GM12878 (cell line): Measurements from ENCODE around the gene RASSF8. TPM values are rescaled to one million over a fixed set of nuclear protein-coding genes. Genes with fewer than 3 reads are reported as not detected.

Experiments
- ATAC-seq: fragments of 200-7000 bp; cut with Tn5 transposase; 3 replicates; pipeline ENCODE4 v1.9.1; 2020; ENCODE audit warnings: mild to moderate bottlenecking, moderate library complexity
- BruUV-seq: library from RNA; stranded (reverse); fragments of 400-500 nt; replicated peaks from 2 replicates; lab custom pipeline; 2021; lab: Mats Ljungman, UMichigan
- CTCF ChIA-PET: fragments of 300-600 bp; sonication (Branson Sonifier 250); formaldehyde crosslinking; extraction: SDS; loops from one replicate; lab custom pipeline; 2021; ENCODE audit warnings: inconsistent platforms; lab: Yijun Ruan, JAX
- POLR2A ChIA-PET: fragments of 350-600 bp; formaldehyde crosslinking; extraction: SDS; loops from one replicate; lab custom pipeline; 2021; ENCODE audit warnings: inconsistent platforms; lab: Charles Lee
- RAD21 ChIA-PET: fragments of 300-600 bp; sonication (Branson Sonifier 250); formaldehyde crosslinking; loops from one replicate; lab custom pipeline; 2023; ENCODE audit warnings: antibody characterized with exemption; ENCODE audit not compliant: unreplicated experiment; lab: Charles Lee
- SMC1A ChIA-PET: fragments of 300-600 bp; sonication (Branson Sonifier 250); formaldehyde crosslinking; loops from one replicate; lab custom pipeline; 2023; ENCODE audit not compliant: unreplicated experiment, uncharacterized antibody; lab: Charles Lee
- DNase-seq: peaks from one replicate; pipeline ENCODE4 v3.0.0-alpha.2; 2011; ENCODE audit warnings: low read depth, low spot score
- FAIRE-seq: peaks from 3 replicates; lab custom pipeline; 2011; peaks lifted over from hg19 to GRCh38; lab: Jason Lieb, UNC
- H2AFZ ChIP-seq: 2 replicates; pipeline ENCODE4 v1.6.0; 2011; ENCODE audit warnings: low read depth, low read length, control low read depth; ENCODE audit not compliant: control insufficient read depth
- H3K27ac ChIP-seq: 2 replicates; pipeline ENCODE4 v1.5.1; 2011; ENCODE audit warnings: control low read depth; ENCODE audit not compliant: control insufficient read depth, insufficient read depth
- H3K27me3 ChIP-seq, 2 experiments: replicated peaks in 1 of 2; 2 replicates each; pipeline versions ENCODE4 v1.6.0 to v1.6.1; 2011; ENCODE audit warnings: low read length in 1 of 2; ENCODE audit not compliant: control insufficient read depth in 2 of 2, insufficient read depth in 2 of 2
- H3K36me3 ChIP-seq, 2 experiments: 2 replicates each; pipeline ENCODE4 v1.5.1; 2011; ENCODE audit warnings: low read length in 1 of 2; ENCODE audit not compliant: control insufficient read depth in 2 of 2, insufficient read depth in 2 of 2
- H3K4me1 ChIP-seq: 2 replicates; pipeline ENCODE4 v1.6.1; 2011; ENCODE audit warnings: mild to moderate bottlenecking, low read length, moderate library complexity, mixed read lengths; ENCODE audit not compliant: control insufficient read depth, insufficient read depth
- H3K4me2 ChIP-seq: 2 replicates; pipeline ENCODE4 v1.6.0; 2011; ENCODE audit warnings: control low read depth; ENCODE audit not compliant: control insufficient read depth, insufficient read depth
- H3K4me3 ChIP-seq: fragments of 200-600 bp; sonication (generic); 2 replicates; pipeline ENCODE4 v1.5.1; 2016
- H3K79me2 ChIP-seq: 2 replicates; pipeline ENCODE4 v1.6.0; 2011; ENCODE audit warnings: low read length; ENCODE audit not compliant: control insufficient read depth, insufficient read depth
- H3K9ac ChIP-seq: 2 replicates; pipeline ENCODE4 v1.8.0; 2011; ENCODE audit warnings: low read length, control low read depth, mixed read lengths; ENCODE audit not compliant: control insufficient read depth, insufficient read depth
- H3K9me3 ChIP-seq: replicated peaks from 3 replicates; pipeline ENCODE4 v1.5.1; 2011; ENCODE audit warnings: mild to moderate bottlenecking, low read length; ENCODE audit not compliant: control insufficient read depth, insufficient read depth
- H4K20me1 ChIP-seq: 2 replicates; pipeline ENCODE4 v1.6.0; 2011; ENCODE audit not compliant: control insufficient read depth, insufficient read depth
- DPF2 ChIP-seq: fragments of 450-650 bp; IDR thresholded peaks from 2 replicates; pipeline ENCODE4 v1.6.1; 2017; ENCODE audit warnings: mild to moderate bottlenecking
- FOXM1 ChIP-seq: IDR thresholded peaks from 2 replicates; pipeline ENCODE4 v1.6.1; 2012; ENCODE audit warnings: low read depth, mild to moderate bottlenecking, inconsistent platforms, low read length, moderate library complexity
- MEF2B ChIP-seq: fragments of 450-650 bp; IDR thresholded peaks from 2 replicates; pipeline ENCODE4 v1.6.1; 2018; ENCODE audit warnings: mild to moderate bottlenecking, moderate library complexity; ENCODE audit not compliant: partially characterized antibody, poor library complexity, severe bottlenecking
- MTA3 ChIP-seq: IDR thresholded peaks from 2 replicates; pipeline ENCODE4 v1.6.1; 2012; ENCODE audit warnings: low read length, inconsistent platforms, borderline replicate concordance
- MYB ChIP-seq: fragments of 150-350 bp; IDR thresholded peaks from 2 replicates; pipeline ENCODE4 v1.6.1; 2014; ENCODE audit warnings: mild to moderate bottlenecking, low read depth, low read length, borderline replicate concordance
- NBN ChIP-seq: fragments of 450-650 bp; IDR thresholded peaks from 2 replicates; pipeline ENCODE4 v1.6.1; 2016
- STAT1 ChIP-seq: fragments of 450-650 bp; conservative IDR thresholded peaks from 2 replicates; pipeline ENCODE4 v1.6.1; 2014; ENCODE audit warnings: antibody characterized with exemption, mild to moderate bottlenecking
- TCF12 ChIP-seq: IDR thresholded peaks from 2 replicates; pipeline ENCODE4 v1.6.1; 2011; ENCODE audit warnings: low read depth, mild to moderate bottlenecking, low read length
- TCF7 ChIP-seq: IDR thresholded peaks from 2 replicates; pipeline ENCODE4 v1.6.1; 2014; ENCODE audit warnings: antibody characterized with exemption, borderline replicate concordance
- ZNF274 ChIP-seq: IDR thresholded peaks from one replicate; pipeline ENCODE4 v1.8.0; 2011; ENCODE audit not compliant: insufficient read length, insufficient read depth
- WGBS: methylation state at CpG from one replicate; pipeline ENCODE4 v1.1.6; 2016; ENCODE audit warnings: low lambda C conversion rate; ENCODE audit not compliant: insufficient replicate concordance, insufficient coverage; ENCODE audit errors: missing lambda C conversion rate; 5-methylcytosine and 5-hydroxymethylcytosine counted together
- in situ Hi-C: fragments of 300-500 bp; cut with MboI; formaldehyde crosslinking; loops from 9 replicates; pipeline ENCODE4 v1.14.3; 2018; ENCODE audit warnings: mixed read lengths
- intact Hi-C: fragments of 100-400 bp; cut with micrococcal nuclease; formaldehyde crosslinking; loops from one replicate; pipeline ENCODE4 v1.14.2; 2022; ENCODE audit not compliant: unreplicated experiment
- polyA plus RNA-seq, 11 experiments: library from polyadenylated mRNA; depleted of rRNA in 4 of 11; unstranded in 6 of 11; stranded (reverse) in 5 of 11; fragments of >200 nt; fragmentation: Nextera tagmentation in 4 of 11; fragmentation: Illumina TruSeq in 1 of 11; extraction: Ambion mirVana in 4 of 11; extraction: Trizol in 1 of 11; gene quantifications; 1 replicate in 1 of 11; 2 replicates in 10 of 11; pipeline versions ENCODE4 v1.2.1 to v1.2.3, GENCODE V29; 2011 to 2016; ENCODE audit warnings: inconsistent platforms in 2 of 11, missing spikeins in 2 of 11, low read depth in 1 of 11
- total RNA-seq, 4 experiments: library from RNA; depleted of rRNA in 3 of 4; stranded (reverse); fragments of >200 nt in 3 of 4; fragmentation: Illumina TruSeq in 1 of 4; extraction: Trizol in 1 of 4; gene quantifications; 2 replicates each; pipeline versions ENCODE4 v1.2.1 to v1.2.3, GENCODE V29; 2013 to 2021
- TF ChIP-seq, protein P1 (sequence below): fragments of 450-650 bp; IDR thresholded peaks from 2 replicates; pipeline ENCODE4 v1.6.1; 2016; ENCODE audit warnings: mild to moderate bottlenecking
- TF ChIP-seq, protein P2 (sequence below): IDR thresholded peaks from 2 replicates; pipeline ENCODE4 v1.6.1; 2011; ENCODE audit warnings: borderline replicate concordance, low read depth, mild to moderate bottlenecking, moderate library complexity, low read length; ENCODE audit not compliant: insufficient read depth, poor library complexity, severe bottlenecking
- TF ChIP-seq, protein P3 (sequence below): fragments of 150-350 bp; IDR thresholded peaks from 2 replicates; pipeline ENCODE4 v1.6.1; 2014; ENCODE audit warnings: mild to moderate bottlenecking, low read depth, low read length
- TF ChIP-seq, protein P4 (sequence below): fragments of 450-650 bp; formaldehyde crosslinking; IDR thresholded peaks from 2 replicates; pipeline ENCODE4 v1.4.0; 2020; ENCODE audit warnings: mild to moderate bottlenecking, moderate library complexity

The RASSF8 gene
- total and polyA plus RNA-seq, 10 of the 15 experiments (the other 5 are each of a cell fraction or from before 2014, with no cell fraction given): 0.06 to 0.18 (median 0.08) TPM; not detected in 6

- Histone ChIP-seq H3K9ac (no peak overlapping the region), H3K27me3 (no peaks in the 10 kb centered on the region), H3K4me1 (no peaks in the 10 kb centered on the region), H4K20me1 (no peaks in the 10 kb centered on the region), H3K79me2 (no peaks in the 10 kb centered on the region), H3K27ac (no peak overlapping the region), H3K9me3 (no peaks in the 10 kb centered on the region), H3K4me2 (no peak overlapping the region), H3K36me3 (no peaks in the 10 kb centered on the region), H3K4me3 (no peak overlapping the region), H2AFZ (no peak overlapping the region)
- in situ Hi-C loops (no loop called here), intact Hi-C loops (no loop called here)
- DNase-seq: no peak
- ChIA-PET RAD21 (no interaction called here), POLR2A (interaction anchor here (0.6 kb wide), 1 partner anchor 49 kb away, joined by 3 read pairs; no protein-coding TSS in a partner anchor), SMC1A (interaction anchor here (0.7 to 1.1 kb wide), 3 partner anchors 14 to 566 kb away, joined by 3 read pairs; no protein-coding TSS in a partner anchor), CTCF (interaction anchor here (1.1 to 1.4 kb wide), 2 partner anchors 11 to 22 kb away, joined by 3 to 4 read pairs; no protein-coding TSS in a partner anchor)
- FAIRE-seq: no peak
- ATAC-seq: no peak
- TF ChIP-seq, protein P1, sequence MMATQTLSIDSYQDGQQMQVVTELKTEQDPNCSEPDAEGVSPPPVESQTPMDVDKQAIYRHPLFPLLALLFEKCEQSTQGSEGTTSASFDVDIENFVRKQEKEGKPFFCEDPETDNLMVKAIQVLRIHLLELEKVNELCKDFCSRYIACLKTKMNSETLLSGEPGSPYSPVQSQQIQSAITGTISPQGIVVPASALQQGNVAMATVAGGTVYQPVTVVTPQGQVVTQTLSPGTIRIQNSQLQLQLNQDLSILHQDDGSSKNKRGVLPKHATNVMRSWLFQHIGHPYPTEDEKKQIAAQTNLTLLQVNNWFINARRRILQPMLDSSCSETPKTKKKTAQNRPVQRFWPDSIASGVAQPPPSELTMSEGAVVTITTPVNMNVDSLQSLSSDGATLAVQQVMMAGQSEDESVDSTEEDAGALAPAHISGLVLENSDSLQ: no peak
- no peak for TF ChIP-seq TCF7
- TF ChIP-seq, protein P2, sequence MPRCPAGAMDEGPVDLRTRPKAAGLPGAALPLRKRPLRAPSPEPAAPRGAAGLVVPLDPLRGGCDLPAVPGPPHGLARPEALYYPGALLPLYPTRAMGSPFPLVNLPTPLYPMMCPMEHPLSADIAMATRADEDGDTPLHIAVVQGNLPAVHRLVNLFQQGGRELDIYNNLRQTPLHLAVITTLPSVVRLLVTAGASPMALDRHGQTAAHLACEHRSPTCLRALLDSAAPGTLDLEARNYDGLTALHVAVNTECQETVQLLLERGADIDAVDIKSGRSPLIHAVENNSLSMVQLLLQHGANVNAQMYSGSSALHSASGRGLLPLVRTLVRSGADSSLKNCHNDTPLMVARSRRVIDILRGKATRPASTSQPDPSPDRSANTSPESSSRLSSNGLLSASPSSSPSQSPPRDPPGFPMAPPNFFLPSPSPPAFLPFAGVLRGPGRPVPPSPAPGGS: no peak
- TF ChIP-seq MTA3: no peak
- TF ChIP-seq STAT1: no peak
- TF ChIP-seq, protein P3, sequence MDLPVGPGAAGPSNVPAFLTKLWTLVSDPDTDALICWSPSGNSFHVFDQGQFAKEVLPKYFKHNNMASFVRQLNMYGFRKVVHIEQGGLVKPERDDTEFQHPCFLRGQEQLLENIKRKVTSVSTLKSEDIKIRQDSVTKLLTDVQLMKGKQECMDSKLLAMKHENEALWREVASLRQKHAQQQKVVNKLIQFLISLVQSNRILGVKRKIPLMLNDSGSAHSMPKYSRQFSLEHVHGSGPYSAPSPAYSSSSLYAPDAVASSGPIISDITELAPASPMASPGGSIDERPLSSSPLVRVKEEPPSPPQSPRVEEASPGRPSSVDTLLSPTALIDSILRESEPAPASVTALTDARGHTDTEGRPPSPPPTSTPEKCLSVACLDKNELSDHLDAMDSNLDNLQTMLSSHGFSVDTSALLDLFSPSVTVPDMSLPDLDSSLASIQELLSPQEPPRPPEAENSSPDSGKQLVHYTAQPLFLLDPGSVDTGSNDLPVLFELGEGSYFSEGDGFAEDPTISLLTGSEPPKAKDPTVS: no peak
- no peak for TF ChIP-seq FOXM1
- TF ChIP-seq, protein P4, sequence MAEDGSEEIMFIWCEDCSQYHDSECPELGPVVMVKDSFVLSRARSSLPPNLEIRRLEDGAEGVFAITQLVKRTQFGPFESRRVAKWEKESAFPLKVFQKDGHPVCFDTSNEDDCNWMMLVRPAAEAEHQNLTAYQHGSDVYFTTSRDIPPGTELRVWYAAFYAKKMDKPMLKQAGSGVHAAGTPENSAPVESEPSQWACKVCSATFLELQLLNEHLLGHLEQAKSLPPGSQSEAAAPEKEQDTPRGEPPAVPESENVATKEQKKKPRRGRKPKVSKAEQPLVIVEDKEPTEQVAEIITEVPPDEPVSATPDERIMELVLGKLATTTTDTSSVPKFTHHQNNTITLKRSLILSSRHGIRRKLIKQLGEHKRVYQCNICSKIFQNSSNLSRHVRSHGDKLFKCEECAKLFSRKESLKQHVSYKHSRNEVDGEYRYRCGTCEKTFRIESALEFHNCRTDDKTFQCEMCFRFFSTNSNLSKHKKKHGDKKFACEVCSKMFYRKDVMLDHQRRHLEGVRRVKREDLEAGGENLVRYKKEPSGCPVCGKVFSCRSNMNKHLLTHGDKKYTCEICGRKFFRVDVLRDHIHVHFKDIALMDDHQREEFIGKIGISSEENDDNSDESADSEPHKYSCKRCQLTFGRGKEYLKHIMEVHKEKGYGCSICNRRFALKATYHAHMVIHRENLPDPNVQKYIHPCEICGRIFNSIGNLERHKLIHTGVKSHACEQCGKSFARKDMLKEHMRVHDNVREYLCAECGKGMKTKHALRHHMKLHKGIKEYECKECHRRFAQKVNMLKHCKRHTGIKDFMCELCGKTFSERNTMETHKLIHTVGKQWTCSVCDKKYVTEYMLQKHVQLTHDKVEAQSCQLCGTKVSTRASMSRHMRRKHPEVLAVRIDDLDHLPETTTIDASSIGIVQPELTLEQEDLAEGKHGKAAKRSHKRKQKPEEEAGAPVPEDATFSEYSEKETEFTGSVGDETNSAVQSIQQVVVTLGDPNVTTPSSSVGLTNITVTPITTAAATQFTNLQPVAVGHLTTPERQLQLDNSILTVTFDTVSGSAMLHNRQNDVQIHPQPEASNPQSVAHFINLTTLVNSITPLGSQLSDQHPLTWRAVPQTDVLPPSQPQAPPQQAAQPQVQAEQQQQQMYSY: no peak
- TF ChIP-seq NBN: no peak
- no peak for TF ChIP-seq MEF2B
- no peak for TF ChIP-seq TCF12
- no peak for TF ChIP-seq MYB
- no peak for TF ChIP-seq DPF2
- TF ChIP-seq ZNF274: no peak
- no TSS peak for BruUV-seq
- WGBS: 16% methylated on average over 2 of the region's 2 CpGs
Observed at GRCh38 chr12:26001530-26001929, 43.0 kb downstream of the RASSF8 start.
